GM23248 (cell line): Measurements from ENCODE around the gene AKAP13.

Experiments
- EZH2 ChIP-seq: fragments of 200-600 bp; sonication (generic); IDR thresholded peaks from 2 replicates; pipeline ENCODE4 v1.6.1; 2018; ENCODE audit warnings: antibody characterized with exemption, mild to moderate bottlenecking; ENCODE audit not compliant: insufficient read depth, poor library complexity, severe bottlenecking
- EZH2phosphoT487 ChIP-seq: fragments of 200-600 bp; sonication (generic); IDR thresholded peaks from 2 replicates; pipeline ENCODE4 v1.6.1; 2018; ENCODE audit warnings: antibody characterized with exemption, moderate library complexity, mild to moderate bottlenecking, low read depth; ENCODE audit not compliant: insufficient read depth

GRCh38 chr15:85591622-85592021 lies 211.2 kb downstream of the AKAP13 start:
- TF ChIP-seq EZH2phosphoT487 (no peak), EZH2 (no peak)
